ENCODE results near the gene ASB10. TPM values are rescaled to one million over a fixed set of nuclear protein-coding genes. Genes with fewer than 3 reads are reported as not detected.

ASB10 gene
- total and polyA plus RNA-seq, 2 of the 8 experiments (the other 6 are each of a cell fraction or from before 2014, with no cell fraction given) = not detected

DNA sequence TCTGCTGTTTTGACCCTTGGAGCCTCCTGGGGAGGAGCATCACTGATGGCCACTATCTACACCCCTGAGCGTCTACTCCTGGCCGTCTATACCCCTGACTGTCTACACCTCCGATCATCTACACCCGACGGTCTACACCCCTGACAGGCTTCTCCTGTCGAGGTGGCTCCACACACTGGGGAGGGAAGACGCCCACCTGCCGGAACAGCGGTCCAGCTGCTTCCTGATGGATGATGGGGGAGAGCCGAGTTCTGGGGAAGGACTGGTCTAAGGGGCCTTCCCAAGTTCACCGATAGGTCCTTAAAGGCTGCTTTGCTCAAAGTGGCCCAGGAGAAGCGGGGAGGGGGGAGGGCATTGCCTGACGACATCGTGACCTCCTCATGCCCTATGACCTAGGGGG is 58.9 kb downstream of the ASB10 start:
- no peaks in the 10 kb centered on the region for H3K9me3 ChIP-seq (ENCODE audit: insufficient read depth in 2 of 2, low read depth in 1 of 2, low read length in 1 of 2)
- no peak overlapping the region for H3K9ac ChIP-seq (replicated peaks in 1 of 4; ENCODE audit: extremely low read depth in 1 of 4, low read depth in 3 of 4, low read length in 3 of 4)
- H3K36me3 ChIP-seq (ENCODE audit: control insufficient read depth in 2 of 4, insufficient read depth in 4 of 4, low read length in 3 of 4) = peaks cover 0 to 6% (median 0%) of the 10 kb centered on the region in 4 experiments; a peak in 2 of 8 replicates
- no peak overlapping the region for H3K56ac ChIP-seq (replicated peaks; ENCODE audit: insufficient read length, low read depth, low read length)
- H3K4me1 ChIP-seq (replicated peaks in 1 of 4; ENCODE audit: control insufficient read depth in 3 of 4, insufficient read depth in 4 of 4, low read length in 3 of 4) = peaks cover 0 to 21% (median 7%) of the 10 kb centered on the region in 4 experiments; a peak in 6 of 7 replicates
- no peaks in the 10 kb centered on the region for H3K79me2 ChIP-seq (ENCODE audit: control insufficient read depth in 1 of 2, insufficient read depth in 2 of 2, low read length in 2 of 2)
- H4K5ac ChIP-seq (ENCODE audit: insufficient read length, low read depth, low read length) = no peak overlapping the region
- H2BK120ac ChIP-seq (replicated peaks; ENCODE audit: low read depth, low read length) = no peak overlapping the region
- H3K4ac ChIP-seq (replicated peaks; ENCODE audit: insufficient read length, low read depth, low read length) = no peak overlapping the region
- WGBS, 2 experiments (ENCODE audit: extremely low coverage in 1 of 2, insufficient coverage in 1 of 2, insufficient read length in 1 of 2, insufficient replicate concordance in 2 of 2, low coverage in 1 of 2, low lambda C conversion rate in 2 of 2, missing lambda C conversion rate in 1 of 2) = 87% methylated on average over 13 of the region's 14 CpGs; no CpG with 5 or more reads in 1 of the 2 experiments
- no peak overlapping the region for H4K8ac ChIP-seq (ENCODE audit: extremely low read depth, insufficient read depth, low read length)
- H4K20me1 ChIP-seq (replicated peaks in 1 of 2; ENCODE audit: control insufficient read depth in 1 of 2, insufficient read depth in 2 of 2, low read length in 2 of 2) = peaks cover 8 to 26% of the 10 kb centered on the region in 2 experiments
- no peak overlapping the region for H2AK5ac ChIP-seq (ENCODE audit: low read depth, low read length)
- H3K27me3 ChIP-seq (replicated peaks in 1 of 4; ENCODE audit: control insufficient read depth in 3 of 4, extremely low read depth in 1 of 4, insufficient read depth in 3 of 4, low read length in 3 of 4) = peaks cover 0 to 13% (median 4%) of the 10 kb centered on the region in 4 experiments; a peak in 5 of 7 replicates
- H3K18ac ChIP-seq (ENCODE audit: extremely low read depth, low read length) = no peak overlapping the region
- H4K91ac ChIP-seq (replicated peaks; ENCODE audit: insufficient read length, low read length) = no peak overlapping the region
- H2AFZ ChIP-seq (ENCODE audit: low read length) = no peak overlapping the region
- no peak overlapping the region for H3K4me3 ChIP-seq (ENCODE audit: extremely low read depth in 1 of 4, insufficient read depth in 2 of 4, low read depth in 3 of 4, low read length in 4 of 4)
- no peak for FAIRE-seq
- CTCF ChIA-PET (ENCODE audit: partially characterized antibody) = interaction anchor here (0.6 to 11.7 kb wide), 7 partner anchors 15 to 206 kb away, joined by 3 to 197 read pairs (median 5); no protein-coding TSS in a partner anchor
- H2BK15ac ChIP-seq (ENCODE audit: low read length) = no peak overlapping the region
- no peak overlapping the region for H3K14ac ChIP-seq (ENCODE audit: insufficient read length)
- H3K79me1 ChIP-seq (ENCODE audit: low read depth, low read length) = no peaks in the 10 kb centered on the region
- no peak overlapping the region for H2BK20ac ChIP-seq (ENCODE audit: low read length)
- no peak overlapping the region for H2BK12ac ChIP-seq (ENCODE audit: low read depth, low read length)
- POLR2A ChIA-PET (ENCODE audit: partially characterized antibody) = interaction anchor here (1.1 to 1.2 kb wide), 2 partner anchors 29 to 91 kb away, joined by 3 to 4 read pairs; no protein-coding TSS in a partner anchor
- no peak for DNase-seq (ENCODE audit: low read depth in 1 of 2, low spot score in 2 of 2)
- no peak overlapping the region for H3K4me2 ChIP-seq (ENCODE audit: insufficient read depth in 1 of 2, low read depth in 2 of 2, low read length in 2 of 2)
- no peak overlapping the region for H2BK5ac ChIP-seq (ENCODE audit: low read depth, low read length)
- peaks cover 5% of the 10 kb centered on the region; the same call in 1 of the 2 replicates for H3K23me2 ChIP-seq (ENCODE audit: low read depth, low read length)
- no peak overlapping the region for H3K27ac ChIP-seq (ENCODE audit: low read depth, low read length)
- H3K23ac ChIP-seq (ENCODE audit: insufficient read length) = no peak overlapping the region
